Measurements from ENCODE around the gene DOCK3. TPM values are rescaled to one million over a fixed set of nuclear protein-coding genes. Genes with fewer than 3 reads are reported as not detected.

The DOCK3 gene
- total RNA-seq, 1 experiment from 2014 or later: 8.3 TPM

GRCh38 chr3:51378726-51379125 lies 704.0 kb downstream of the DOCK3 start:
- Histone ChIP-seq H2BK120ac (ENCODE audit: low read depth, low read length, poor library complexity, severe bottlenecking) (no peak overlapping the region), H3K4ac (ENCODE audit: low read depth, low read length) (no peak overlapping the region), H4K8ac (replicated peaks; ENCODE audit: insufficient read length, low read depth, low read length) (no peak overlapping the region), H2BK5ac (ENCODE audit: insufficient read length, low read length) (no peak overlapping the region), H3K4me2 (ENCODE audit: insufficient read depth, insufficient read length, low read length) (no peak overlapping the region), H2BK12ac (ENCODE audit: insufficient read length, low read depth, low read length) (no peak overlapping the region), H3T11ph (ENCODE audit: low read length) (no peak overlapping the region), H2BK20ac (ENCODE audit: low read depth, low read length, poor library complexity, severe bottlenecking) (no peak overlapping the region), H3K23me2 (ENCODE audit: insufficient read length, low read depth, low read length, poor library complexity, severe bottlenecking) (no peaks in the 10 kb centered on the region), H4K91ac (ENCODE audit: insufficient read length, low read depth, low read length) (no peak overlapping the region), H2AFZ (ENCODE audit: low read length) (no peak overlapping the region), H4K5ac (ENCODE audit: insufficient read length, low read depth, low read length) (no peak overlapping the region), H3K56ac (ENCODE audit: insufficient read length, low read depth, low read length) (no peak overlapping the region), H2AK5ac (ENCODE audit: insufficient read length, low read length) (no peak overlapping the region), H3K9ac (ENCODE audit: extremely low read depth, insufficient read length, low read length) (no peak overlapping the region), H3K79me2 (ENCODE audit: insufficient read depth, low read length) (no peaks in the 10 kb centered on the region), H3K27ac (ENCODE audit: insufficient read length, low read depth, low read length) (no peak overlapping the region), H3K27me3 (ENCODE audit: insufficient read depth, low read length) (no peaks in the 10 kb centered on the region), H4K20me1 (ENCODE audit: control insufficient read depth, insufficient read depth, insufficient read length) (no peaks in the 10 kb centered on the region), H2BK15ac (ENCODE audit: low read depth, low read length) (no peak overlapping the region), H3K23ac (ENCODE audit: insufficient read length, low read depth, low read length) (no peak overlapping the region), H3K14ac (ENCODE audit: insufficient read depth, low read length) (no peak overlapping the region), H3K18ac (ENCODE audit: insufficient read length, low read depth, low read length) (no peak overlapping the region), H3K9me3 (ENCODE audit: control insufficient read depth, low read depth, low read length) (no peaks in the 10 kb centered on the region), H3K79me1 (ENCODE audit: insufficient read depth, low read depth, low read length, poor library complexity, severe bottlenecking) (no peaks in the 10 kb centered on the region), H3K4me1 (ENCODE audit: insufficient read depth, low read length) (no peaks in the 10 kb centered on the region)
- Mint-ChIP-seq H3K4me1 (peaks cover 8 to 9% of the 10 kb centered on the region in 2 experiments), H3K9me3 (no peaks in the 10 kb centered on the region), H3K27me3 (ENCODE audit: low read depth) (no peaks in the 10 kb centered on the region), H3K27ac (peak overlapping the region in 2 of 3 experiments; percentile 34 to 80; a peak in 2 of 7 replicates), H3K4me3 (no peak overlapping the region), H3K36me3 (ENCODE audit: insufficient read depth in 1 of 3, low read depth in 3 of 3) (peaks cover 0 to 9% (median 5%) of the 10 kb centered on the region in 3 experiments; a peak in 5 of 7 replicates)
- no CpG with 5 or more reads among the region's 2 CpGs for WGBS (ENCODE audit: extremely low coverage, insufficient read length, low lambda C conversion rate)
- no peak for TF ChIP-seq CTCF (conservative IDR thresholded peaks at IDR 0.05)
- no peak for DNase-seq

Data from H9 (cell line).